ENCODE measurements around the gene GAREM2.

The GAREM2 gene

DNA sequence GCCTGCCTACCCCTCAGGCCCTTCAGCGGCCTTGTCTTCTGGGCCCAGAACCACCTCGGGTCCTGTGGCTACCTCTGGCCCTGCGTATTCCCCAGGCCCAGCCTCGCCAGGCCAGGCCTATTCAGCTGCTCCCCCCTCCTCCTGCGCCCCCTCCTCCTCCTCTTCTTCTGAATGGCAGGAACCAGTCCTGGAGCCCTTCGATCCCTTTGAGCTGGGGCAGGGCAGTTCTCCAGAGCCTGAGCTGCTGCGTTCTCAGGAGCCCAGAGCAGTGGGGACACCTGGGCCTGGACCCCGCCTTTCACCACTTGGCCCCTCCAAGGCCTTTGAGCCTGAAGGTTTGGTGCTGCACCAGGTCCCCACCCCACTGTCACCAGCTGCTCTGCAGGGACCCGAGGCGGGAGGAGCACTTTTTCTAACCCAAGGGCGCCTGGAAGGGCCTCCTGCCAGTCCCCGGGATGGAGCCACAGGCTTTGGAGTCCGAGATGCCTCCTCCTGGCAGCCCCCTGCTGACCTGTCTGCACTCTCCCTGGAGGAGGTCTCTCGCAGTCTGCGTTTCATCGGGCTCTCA lies 14.7 kb downstream of the GAREM2 start:
- DNase-seq (ENCODE audit: low read depth), result no peak

DNA sequence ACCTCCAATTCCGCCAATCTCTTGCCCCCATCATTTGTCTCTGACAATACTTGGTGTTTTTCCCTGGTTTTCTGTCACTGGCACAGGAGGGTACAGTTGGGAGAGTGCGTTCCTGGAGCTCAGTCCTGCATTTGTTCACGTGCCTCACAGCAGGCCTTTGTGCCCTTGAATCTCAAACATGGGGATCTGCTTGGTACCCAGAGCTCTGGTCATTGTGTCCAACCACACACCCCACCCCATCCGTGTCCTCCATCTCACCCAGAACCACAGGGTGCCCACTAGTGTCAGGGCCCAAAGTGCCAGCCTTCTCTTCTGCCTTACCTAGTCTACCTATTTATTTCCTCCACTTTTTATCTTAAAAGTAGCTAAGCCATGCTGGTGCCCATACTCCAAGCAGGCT lies 16.2 kb downstream of the GAREM2 start:
- DNase-seq (ENCODE audit: low read depth), result no peak

DNA sequence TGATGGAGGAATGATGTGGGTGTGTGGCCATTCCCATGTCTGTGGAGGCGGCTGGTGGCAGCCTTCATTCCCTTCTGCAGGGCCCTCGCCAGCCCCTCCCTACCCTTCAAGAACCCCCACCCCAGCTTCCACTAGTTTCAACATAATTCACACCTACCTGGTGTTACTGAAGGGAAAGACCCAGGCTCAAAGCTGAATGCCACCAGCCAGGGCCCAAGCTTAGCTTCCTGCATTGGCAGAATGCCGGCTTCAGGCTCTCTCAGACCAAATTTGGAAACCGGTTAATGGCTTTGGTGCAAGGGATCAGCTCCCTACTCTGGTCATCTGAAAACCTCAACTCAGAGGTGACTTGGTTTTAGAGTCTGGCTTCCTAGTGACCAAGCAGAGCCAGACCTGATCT lies 16.9 kb downstream of the GAREM2 start:
- DNase-seq (ENCODE audit: low read depth), result no peak

DNA sequence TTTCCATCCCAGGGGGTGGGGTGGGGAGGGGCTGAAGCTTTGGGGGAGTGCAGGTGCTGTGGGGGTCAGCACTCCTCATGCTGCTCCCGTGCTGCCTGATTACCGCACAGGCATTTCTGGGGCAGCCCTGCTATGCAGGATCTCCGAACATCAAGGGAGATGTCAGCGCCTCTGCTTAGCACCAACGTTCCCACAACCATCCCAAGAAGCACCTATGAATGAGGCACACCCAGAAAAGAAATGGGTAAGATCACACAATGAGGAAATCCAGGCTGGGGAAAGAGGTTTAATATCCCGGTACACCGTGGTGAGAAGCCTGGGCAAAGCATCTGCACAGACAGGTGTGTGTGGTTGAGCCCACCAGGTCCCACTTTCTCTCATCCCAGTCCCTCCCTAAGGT lies 17.5 kb downstream of the GAREM2 start:
- DNase-seq (ENCODE audit: low read depth), result no peak

DNA sequence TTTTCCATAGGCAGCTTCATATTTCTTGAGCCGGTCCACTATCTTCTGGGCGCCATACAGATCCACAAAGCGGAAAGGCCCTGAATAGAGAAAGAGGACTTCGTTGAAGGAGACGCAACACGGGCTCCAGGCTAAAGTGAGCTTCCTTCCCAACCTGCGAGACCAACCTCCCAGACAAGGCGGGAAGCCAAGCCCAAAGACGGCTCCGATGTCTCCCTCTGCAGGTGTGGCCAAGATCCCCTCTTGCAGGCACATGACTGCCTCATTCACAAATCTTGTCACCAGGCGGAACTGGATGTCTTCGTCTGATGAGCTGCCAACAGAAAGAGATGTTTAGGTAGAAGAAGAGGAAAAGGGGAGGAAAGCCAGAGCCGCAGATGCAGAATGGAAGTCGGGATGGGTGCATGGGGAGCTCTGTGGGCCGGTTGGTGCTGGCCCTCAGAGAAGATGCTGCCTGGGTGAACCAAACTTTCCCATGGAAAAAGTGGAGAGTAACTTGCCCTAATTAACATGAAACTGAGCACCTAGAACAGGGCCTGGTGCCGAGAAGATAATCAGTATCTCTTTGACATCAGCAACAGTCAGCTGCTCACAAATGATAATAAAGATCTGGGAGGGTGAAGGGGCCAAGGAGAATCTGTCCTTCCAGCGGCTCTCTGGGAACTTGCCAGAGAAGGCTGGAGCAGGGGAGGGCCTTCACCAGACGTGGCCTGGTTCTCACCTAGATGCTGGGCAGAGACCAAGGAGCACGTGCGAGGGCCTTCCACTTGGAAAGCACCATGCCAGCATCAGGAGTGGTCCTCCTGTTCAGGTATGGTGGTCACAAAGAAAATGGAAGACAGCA lies 18.6 kb downstream of the GAREM2 start:
- no peak for DNase-seq (ENCODE audit: low read depth)

DNA sequence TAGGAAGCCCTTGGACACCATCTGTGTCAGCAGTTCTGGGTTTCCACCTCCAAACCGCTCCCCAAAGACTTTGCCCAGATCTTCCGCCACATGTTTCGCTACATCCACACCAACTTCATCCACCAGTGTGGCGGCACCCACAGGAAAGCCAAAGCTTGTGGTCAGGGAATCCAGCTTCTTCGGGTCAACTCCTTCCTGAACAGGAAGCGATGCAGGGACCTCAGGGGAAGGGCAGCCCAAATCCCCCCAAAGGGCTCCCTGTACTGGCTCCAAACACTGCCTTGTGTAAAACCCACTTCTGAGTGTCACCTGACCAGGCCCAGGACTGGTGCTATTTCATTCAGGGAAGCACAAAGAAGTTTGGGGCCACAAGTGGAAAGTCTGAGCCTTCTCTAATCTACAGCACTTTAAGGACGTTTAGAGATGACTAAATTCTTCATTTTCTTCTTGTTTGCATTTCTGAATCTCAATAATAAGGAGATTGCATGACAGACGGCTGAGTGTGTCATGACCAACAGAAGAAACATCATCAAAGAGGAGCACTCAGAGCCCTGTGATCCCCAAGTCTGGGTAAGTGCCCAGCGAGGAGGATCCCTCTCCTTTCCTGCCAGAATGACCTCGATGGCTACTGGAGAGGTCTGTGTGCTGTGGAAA lies 20.8 kb downstream of the GAREM2 start:
- no peak for DNase-seq (ENCODE audit: low read depth)

DNA sequence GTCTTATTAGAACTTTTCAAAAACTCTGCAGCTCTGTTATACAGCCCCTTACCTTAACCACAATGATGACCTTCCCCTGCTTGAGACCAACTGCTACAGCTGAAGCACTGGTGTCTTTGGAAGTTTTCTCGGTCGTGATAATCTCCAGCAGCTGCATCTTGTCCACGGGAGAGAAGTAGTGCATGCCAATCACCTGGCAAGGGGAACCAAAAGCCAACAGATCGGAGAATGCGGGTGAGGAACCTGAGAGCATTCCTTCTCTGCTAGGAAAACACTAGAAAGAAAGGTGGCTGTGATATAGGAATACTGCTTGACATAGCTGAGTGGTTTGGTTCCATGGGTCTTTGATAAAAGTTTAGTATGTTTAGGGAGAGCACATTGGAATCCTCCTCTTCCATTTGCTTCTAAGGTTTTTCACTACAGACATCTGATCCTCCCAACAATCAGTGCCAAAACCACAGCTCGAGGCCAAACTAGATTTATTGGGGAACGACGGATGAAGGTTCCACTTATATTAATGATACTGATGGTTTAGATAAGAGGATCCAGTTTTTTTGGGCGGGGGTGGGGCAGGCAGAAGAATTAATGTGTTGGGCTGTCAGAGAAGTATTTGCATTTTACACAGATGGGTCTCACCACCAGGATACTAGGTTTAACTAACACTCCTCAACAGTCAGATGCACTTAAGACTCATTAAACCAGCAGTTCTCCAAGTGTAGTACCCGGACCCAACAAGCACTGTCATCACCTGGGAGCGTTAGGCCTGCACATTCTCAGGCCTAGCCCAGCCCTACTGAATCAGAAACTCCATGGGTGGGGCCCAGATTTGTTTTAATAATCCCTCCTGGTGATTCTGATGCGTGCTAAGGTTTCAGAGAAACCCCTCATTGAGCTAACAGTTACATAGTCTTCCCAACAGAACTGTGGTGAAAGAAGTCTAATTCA lies 22.4 kb downstream of the GAREM2 start:
- no peak for DNase-seq (ENCODE audit: low read depth)

DNA sequence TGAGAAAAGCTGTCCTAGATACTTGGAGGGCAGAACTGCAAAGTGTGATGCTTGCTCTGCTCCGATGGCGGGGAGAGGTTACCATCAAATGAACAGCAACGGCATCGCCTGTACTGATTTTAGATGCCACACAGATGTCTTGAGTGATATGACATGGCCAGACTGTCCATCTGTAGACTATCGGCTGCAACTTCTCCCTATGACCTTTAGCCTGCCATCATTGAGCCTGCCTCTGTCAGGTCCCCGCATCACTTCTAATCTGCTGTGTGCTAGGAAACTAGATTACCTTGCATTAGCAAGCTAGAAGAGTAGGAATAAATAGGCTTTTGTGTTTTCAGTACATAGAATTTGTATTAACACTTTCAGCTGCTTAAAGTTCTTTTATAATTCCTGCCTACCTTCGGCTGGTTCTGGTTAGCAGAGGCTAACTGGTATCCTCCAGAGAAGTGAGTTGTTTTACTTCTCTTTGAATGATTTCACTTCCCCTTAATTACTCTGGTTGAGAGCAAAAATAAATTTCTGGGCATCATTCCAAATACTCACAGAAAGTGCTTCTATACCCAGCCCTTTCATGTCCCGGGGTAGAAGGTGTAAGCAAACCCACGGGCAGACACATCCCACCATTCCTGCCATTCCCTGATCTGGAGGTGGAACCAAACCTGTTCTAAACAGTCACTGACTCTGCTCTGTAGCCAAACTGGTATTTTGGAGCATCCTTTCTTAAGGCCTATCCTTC lies 24.0 kb downstream of the GAREM2 start:
- DNase-seq (ENCODE audit: low read depth), result no peak

DNA sequence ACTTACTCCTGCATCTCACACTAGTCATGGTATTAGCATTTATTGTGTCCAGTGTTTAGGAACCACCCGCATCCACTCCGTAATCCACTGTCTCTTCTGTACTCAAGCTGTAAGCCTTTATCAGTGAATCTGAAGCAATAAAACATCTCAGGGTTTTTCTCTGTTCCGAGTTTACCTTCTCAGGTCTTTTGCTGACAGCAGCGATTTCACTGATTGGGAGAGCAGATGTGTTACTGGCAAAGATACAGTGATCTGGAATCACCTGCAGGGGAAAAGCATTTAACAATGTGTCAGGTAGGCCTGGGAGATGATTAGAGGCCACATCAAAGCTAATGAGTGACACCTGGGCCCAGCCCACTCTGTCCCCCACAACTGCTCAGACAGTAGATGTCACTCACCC lies 24.6 kb downstream of the GAREM2 start:
- no peak for DNase-seq (ENCODE audit: low read depth)

DNA sequence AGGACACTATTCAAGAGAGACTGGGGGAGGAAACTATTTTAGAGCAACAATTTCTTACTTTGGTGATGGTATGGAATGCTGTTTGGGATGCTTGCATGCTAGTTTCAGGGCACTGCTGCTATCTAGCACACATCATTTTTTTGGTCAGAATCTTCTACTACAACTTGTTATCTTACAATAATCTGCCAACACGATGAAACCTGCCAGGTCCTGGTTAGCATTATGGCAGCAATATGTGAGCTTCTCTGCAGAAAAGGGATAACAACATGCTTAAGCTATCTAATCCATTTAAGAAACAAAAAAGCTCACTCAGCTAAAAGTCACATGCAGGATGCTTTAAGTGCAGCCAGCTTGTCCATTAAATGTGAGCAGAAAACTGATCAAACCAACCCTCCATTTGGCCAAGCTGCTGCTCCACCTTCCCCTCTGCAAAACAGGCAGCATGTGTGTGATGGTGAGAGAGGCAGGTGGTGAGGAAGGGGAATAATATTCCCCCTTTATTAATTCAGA lies 30.1 kb downstream of the GAREM2 start:
- DNase-seq (ENCODE audit: low read depth), result no peak

DNA sequence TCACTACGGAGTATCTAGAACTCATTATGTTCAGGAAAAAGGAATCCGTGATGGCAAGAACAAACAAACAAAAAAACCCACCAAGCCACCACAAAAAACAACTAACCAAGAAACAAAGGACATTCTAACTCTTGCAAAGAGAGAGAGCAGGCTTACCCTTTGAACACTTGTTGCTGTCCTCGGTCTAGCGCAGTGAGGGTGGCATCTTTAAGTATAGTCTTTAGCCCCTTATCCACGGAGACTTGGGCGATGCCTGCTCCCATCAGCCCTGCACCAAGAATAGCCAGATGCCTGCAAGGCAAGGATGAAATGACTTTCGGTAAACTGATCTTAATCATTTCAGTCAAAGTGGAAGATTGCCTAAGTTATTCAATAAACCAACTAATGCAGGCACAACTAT lies 31.0 kb downstream of the GAREM2 start:
- no peak for DNase-seq (ENCODE audit: low read depth)

DNA sequence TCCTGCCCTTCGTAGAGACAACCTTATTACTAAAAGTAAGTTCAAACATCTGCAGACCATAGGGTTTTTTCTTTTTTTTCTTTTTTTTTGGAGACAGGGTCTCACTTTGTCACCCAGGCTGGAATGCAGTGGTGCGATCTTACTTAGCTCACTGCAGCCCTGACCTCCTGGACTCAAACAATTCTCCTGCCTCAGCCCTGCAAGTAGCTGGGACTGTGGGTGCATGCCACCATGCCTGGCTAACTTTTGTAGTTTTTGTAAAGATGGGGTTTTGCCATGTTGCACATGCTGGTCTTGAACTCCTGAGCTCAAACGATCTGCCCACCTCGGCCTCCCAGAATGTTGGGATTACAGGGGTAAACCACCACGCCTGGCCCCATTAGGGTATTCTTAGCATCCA lies 39.1 kb downstream of the GAREM2 start:
- no peak for DNase-seq (ENCODE audit: low read depth)

DNA sequence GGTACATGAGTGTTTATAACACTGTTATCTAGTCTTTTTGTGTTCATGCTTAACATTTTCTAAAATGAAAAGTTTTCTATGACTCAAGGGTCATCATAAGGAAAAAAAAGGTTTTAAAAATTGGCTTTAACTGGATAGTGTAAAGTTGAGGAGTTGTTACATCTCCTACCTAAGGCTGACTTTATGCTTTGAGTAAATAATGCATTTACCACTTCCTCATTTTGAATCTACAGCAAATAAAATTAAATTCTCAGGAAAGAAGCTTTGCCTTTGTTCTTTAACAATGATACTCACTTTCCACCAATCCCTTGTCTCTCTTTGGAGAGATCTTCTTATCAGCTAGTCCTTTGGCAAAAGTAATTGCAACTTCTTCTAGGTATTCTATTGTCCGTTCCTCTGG lies 41.9 kb downstream of the GAREM2 start:
- DNase-seq (ENCODE audit: low read depth), result no peak

DNA sequence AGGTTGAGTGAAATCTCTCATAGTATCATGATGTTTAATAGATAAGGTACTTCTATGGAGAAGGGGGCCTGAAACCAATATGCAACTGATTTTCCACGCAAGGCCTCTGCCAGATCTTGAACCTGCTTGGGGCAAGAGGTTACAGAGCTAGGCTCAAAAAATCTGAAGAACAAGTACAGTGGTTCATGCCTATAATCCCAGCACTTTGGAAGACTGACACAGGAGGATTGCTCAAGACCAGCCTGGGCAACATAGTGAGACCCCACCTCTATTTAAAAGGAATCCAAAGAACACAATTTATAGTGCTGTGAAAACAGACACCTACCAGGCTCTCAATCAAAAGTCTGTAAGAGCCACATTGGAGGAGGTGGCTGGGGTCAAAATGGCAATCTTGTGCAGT lies 42.9 kb downstream of the GAREM2 start:
- DNase-seq (ENCODE audit: low read depth), result no peak

DNA sequence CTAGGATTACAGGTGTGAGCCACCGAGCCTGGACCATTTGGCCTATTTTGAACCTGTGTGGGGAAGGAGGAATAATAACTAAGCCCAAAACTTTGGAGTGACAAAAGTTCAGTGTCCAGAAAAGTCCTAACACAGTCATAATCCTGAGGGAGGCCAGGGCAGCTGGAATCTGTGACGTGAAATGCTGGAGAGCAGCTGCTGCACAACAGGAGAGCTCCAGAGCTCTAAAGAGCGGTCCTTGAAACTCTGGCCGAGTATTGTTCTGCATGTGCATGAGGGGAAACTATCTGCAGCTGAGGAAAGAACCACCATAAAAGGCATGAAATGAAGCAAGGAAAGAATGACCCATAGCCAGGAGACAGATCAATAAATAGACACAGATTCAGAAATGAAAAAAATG lies 43.7 kb downstream of the GAREM2 start:
- no peak for DNase-seq (ENCODE audit: low read depth)

DNA sequence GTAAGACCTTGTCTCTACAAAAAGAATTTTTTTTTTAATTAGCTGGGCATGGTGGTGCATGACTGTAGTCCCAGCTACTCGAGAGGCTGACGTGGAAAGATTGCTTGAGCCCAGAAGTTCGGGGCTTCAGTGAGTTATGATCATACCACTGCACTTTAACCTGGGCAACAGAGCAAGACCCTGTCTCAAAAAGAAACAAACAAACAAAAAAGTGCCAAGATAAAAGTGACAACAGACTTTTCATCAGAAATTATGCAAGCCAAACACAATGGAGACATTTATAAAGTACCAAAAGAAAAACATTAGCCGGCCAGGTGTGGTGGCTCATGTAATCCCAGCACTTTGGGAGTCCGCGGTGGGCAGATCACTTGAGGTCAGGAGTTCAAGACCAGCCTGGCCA lies 44.8 kb downstream of the GAREM2 start:
- DNase-seq (ENCODE audit: low read depth), result no peak

DNA sequence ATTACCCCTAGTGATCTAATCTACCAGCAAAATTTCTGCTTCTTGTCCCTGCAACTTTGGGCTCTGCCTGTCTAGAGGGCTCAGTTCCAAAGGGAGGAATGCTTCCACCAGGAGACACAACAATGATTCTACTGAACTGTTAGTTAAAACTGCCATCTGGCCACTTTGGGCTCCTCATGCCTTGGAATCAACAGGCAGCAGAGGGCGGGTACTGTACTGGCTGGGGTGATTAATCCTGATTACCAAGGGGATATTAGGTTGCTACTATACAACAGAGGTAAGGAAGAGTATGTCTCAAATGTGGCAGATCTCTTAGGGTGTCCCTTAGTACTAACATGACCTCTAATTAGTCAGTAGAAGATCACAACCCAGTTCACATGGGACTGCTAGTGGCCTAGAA lies 50.1 kb downstream of the GAREM2 start:
- DNase-seq (ENCODE audit: low read depth), result no peak

DNA sequence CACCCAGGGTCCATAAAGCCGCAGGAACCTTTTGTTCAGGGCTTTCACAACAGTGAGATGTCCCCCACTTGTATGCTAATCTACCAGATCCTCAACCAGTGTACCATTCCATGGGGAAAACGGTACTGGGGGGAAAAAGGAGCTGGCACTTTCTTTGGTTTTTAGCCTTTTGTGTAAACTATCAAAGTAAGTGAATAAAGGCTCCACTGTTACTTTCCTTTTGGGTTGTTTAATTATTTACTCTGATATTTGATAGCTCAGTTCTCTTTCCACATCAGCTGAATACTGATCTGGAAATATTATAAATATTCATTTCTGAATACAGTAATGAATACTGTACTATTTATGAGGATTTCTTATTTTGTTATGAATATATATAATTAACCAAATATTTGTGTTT lies 51.2 kb downstream of the GAREM2 start:
- DNase-seq (ENCODE audit: low read depth), result no peak

DNA sequence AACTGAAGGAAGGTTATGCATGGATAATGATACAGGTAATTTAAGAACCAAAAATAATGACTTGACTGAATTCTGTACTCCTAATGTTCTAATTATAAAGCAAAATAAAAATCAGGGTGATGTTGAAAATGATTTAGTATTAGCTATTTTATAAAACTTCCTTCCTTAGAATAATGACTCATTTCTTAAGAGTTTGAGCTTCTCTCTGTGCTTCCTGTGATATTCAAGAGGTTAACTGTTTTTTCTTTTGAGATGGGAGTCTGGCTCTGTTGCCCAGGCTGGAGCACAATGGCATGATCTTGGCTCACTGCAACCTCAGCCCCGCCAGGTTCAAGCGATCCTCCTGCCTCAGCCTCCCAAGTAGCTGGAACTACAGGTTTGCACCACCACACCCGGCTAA lies 56.7 kb downstream of the GAREM2 start:
- DNase-seq (ENCODE audit: low read depth), result no peak

DNA sequence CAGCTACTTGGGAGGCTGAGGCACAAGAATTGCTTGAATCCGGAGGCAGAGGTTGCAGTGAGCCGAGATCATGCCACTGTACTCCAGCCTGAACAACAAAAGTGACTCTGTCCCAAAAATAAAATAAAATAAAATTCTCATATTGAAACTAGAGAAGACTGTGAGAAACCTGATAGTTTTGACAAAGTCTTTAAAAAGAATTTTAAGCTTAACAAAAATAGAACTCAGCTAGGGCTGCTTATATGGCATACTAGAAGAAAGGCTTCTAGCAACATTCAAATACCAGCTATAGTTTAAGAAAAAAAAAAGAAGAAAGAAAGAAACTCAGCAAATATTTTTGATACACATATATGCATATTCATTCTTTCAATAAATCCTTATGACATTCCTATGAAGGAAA lies 57.9 kb downstream of the GAREM2 start:
- no peak for DNase-seq (ENCODE audit: low read depth)

DNA sequence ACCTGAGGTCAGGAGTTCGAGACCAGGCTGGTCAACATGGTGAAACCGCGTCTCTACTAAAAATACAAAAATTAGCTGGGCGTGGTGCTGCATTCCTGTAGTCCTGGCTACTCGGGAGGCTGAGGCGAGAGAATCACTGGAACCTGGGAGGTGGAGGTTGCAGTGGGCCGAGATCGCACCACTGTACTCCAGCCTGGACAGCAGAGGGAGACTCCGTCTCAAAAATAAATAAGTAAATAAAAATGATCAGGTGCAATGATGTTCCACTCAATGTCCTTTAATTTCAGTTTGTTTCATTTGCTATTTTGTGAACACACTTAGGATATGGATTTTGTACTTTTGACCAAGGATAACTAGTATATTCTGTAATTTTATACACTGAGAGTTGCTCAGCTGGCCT lies 62.2 kb downstream of the GAREM2 start:
- no peak for DNase-seq (ENCODE audit: low read depth)

DNA sequence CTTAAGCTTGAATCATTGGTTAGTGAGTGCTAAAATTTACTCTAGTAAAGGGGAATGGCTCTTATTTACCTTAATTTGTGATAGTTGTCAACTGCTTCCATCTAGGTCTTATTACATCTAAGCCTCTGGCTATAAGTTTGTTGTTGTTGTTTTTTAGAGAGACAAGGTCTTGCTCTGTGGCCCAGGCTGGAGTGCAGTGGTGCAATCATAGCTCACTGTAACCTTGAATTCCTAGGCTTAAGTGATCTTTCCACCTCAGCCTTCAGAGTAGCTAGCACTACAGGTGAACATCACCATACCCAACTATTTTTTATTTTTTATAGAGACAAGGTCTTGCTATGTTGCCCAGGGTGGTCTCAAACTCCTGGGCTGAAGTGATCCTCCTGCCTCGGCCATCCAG lies 65.0 kb downstream of the GAREM2 start:
- no peak for DNase-seq (ENCODE audit: low read depth)

Data from T-helper 22 cell (primary cell).